ENCODE measurements around the gene BOC. TPM values are rescaled to one million over a fixed set of nuclear protein-coding genes. Genes with fewer than 3 reads are reported as not detected.

Gene BOC
- polyA plus RNA-seq, 1 donor from 2014 or later, result 0.53 TPM

DNA sequence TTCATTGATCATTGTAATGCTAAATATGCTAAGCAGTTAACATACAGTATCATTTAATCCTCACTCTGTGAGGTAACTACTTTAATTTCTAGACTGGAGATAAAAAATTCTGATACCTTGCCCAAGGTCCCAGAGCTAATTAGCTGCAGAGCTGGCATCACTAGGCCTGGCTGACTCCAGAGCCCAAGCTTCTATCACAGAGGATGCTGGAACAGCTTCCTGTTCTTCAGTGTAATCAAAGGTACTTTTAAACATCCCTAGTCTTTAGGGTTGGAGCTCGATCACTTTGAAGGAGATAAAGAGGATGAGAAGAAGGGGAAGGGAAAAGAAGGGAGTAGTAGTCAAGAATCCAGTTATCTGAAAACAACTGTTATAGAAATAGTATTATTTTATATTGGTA lies 37.1 kb upstream of the BOC start:
- H4K20me1 ChIP-seq (ENCODE audit: insufficient read depth), result no peaks in the 10 kb centered on the region
- H3F3A ChIP-seq (ENCODE audit: insufficient read depth, low read length, poor library complexity, severe bottlenecking), result no peaks in the 10 kb centered on the region
- H3K4me2 ChIP-seq (ENCODE audit: low read length), result no peak overlapping the region
- H3K9ac ChIP-seq (ENCODE audit: low read length), result no peak overlapping the region
- no peaks in the 10 kb centered on the region for H3K27me3 ChIP-seq (ENCODE audit: insufficient read depth, low read depth, low read length)
- TF ChIP-seq POLR2AphosphoS5 (IDR thresholded peaks at IDR 0.05), result no peak
- TF ChIP-seq TAF1 (IDR thresholded peaks at IDR 0.05; ENCODE audit: low read depth), result no peak
- TF ChIP-seq CTCF (IDR thresholded peaks at IDR 0.05; ENCODE audit: poor library complexity, severe bottlenecking), result no peak
- no peak for TF ChIP-seq MXI1 (conservative IDR thresholded peaks at IDR 0.05; ENCODE audit: poor library complexity, severe bottlenecking)
- TF ChIP-seq EZH2 (IDR thresholded peaks at IDR 0.05; ENCODE audit: borderline replicate concordance, insufficient read depth, low read length, poor library complexity, severe bottlenecking), result no peak
- no peak for TF ChIP-seq EP300 (conservative IDR thresholded peaks at IDR 0.05; ENCODE audit: poor library complexity, severe bottlenecking)
- no peak for TF ChIP-seq SMC3 (conservative IDR thresholded peaks at IDR 0.05; ENCODE audit: poor library complexity)
- no peak for TF ChIP-seq REST (IDR thresholded peaks at IDR 0.05; ENCODE audit: borderline replicate concordance)
- no peak for TF ChIP-seq RAD21 (conservative IDR thresholded peaks at IDR 0.05)
- H3K4me3 ChIP-seq (ENCODE audit: low read length), result no peak overlapping the region
- no peaks in the 10 kb centered on the region for H3K36me3 ChIP-seq (ENCODE audit: insufficient read depth, low read length)
- H3K27ac ChIP-seq (ENCODE audit: low read length), result no peak overlapping the region
- H3K79me2 ChIP-seq (replicated peaks; ENCODE audit: insufficient read depth, low read length), result no peaks in the 10 kb centered on the region
- H3K9me3 ChIP-seq (ENCODE audit: low read length), result no peaks in the 10 kb centered on the region
- H2AFZ ChIP-seq (ENCODE audit: low read depth, low read length), result no peak overlapping the region
- no peaks in the 10 kb centered on the region for H3K9me2 ChIP-seq (ENCODE audit: insufficient read depth, low read length)

GRCh38 chr3:113174801-113175485 lies 36.4 kb upstream of the BOC start:
- H4K20me1 ChIP-seq (ENCODE audit: insufficient read depth), result no peaks in the 10 kb centered on the region
- H3K9ac ChIP-seq (ENCODE audit: low read length), result no peak overlapping the region
- H3K79me2 ChIP-seq (replicated peaks; ENCODE audit: insufficient read depth, low read length), result no peaks in the 10 kb centered on the region
- H3F3A ChIP-seq (ENCODE audit: insufficient read depth, low read length, poor library complexity, severe bottlenecking), result no peaks in the 10 kb centered on the region
- no peaks in the 10 kb centered on the region for H3K9me3 ChIP-seq (ENCODE audit: low read length)
- TF ChIP-seq SMC3 (conservative IDR thresholded peaks at IDR 0.05; ENCODE audit: poor library complexity), result no peak
- TF ChIP-seq TAF1 (IDR thresholded peaks at IDR 0.05; ENCODE audit: low read depth), result no peak
- no peak for TF ChIP-seq EP300 (conservative IDR thresholded peaks at IDR 0.05; ENCODE audit: poor library complexity, severe bottlenecking)
- TF ChIP-seq RAD21 (conservative IDR thresholded peaks at IDR 0.05), result no peak
- no peak for TF ChIP-seq MXI1 (conservative IDR thresholded peaks at IDR 0.05; ENCODE audit: poor library complexity, severe bottlenecking)
- no peak for TF ChIP-seq REST (IDR thresholded peaks at IDR 0.05; ENCODE audit: borderline replicate concordance)
- TF ChIP-seq CTCF (IDR thresholded peaks at IDR 0.05; ENCODE audit: poor library complexity, severe bottlenecking), result no peak
- no peak for TF ChIP-seq POLR2AphosphoS5 (IDR thresholded peaks at IDR 0.05)
- TF ChIP-seq EZH2 (IDR thresholded peaks at IDR 0.05; ENCODE audit: borderline replicate concordance, insufficient read depth, low read length, poor library complexity, severe bottlenecking), result no peak
- H3K36me3 ChIP-seq (ENCODE audit: insufficient read depth, low read length), result no peaks in the 10 kb centered on the region
- no peak overlapping the region for H2AFZ ChIP-seq (ENCODE audit: low read depth, low read length)
- no peaks in the 10 kb centered on the region for H3K9me2 ChIP-seq (ENCODE audit: insufficient read depth, low read length)
- no peak overlapping the region for H3K27ac ChIP-seq (ENCODE audit: low read length)
- H3K4me2 ChIP-seq (ENCODE audit: low read length), result no peak overlapping the region
- H3K4me3 ChIP-seq (ENCODE audit: low read length), result no peak overlapping the region
- H3K27me3 ChIP-seq (ENCODE audit: insufficient read depth, low read depth, low read length), result no peaks in the 10 kb centered on the region

All from neural cell (in vitro differentiated cells).